ENCODE measurements around the gene PWWP2B.

The PWWP2B gene

GRCh38 chr10:132440791-132441565 is 44.0 kb downstream of the PWWP2B start:
- TF ChIP-seq MAX (IDR thresholded peaks at IDR 0.05): no peak
- no peak for TF ChIP-seq EP300 (IDR thresholded peaks at IDR 0.05; ENCODE audit: borderline replicate concordance)
- TF ChIP-seq YY1 (IDR thresholded peaks at IDR 0.05; ENCODE audit: low read depth): no peak
- TF ChIP-seq ZBTB7A (IDR thresholded peaks at IDR 0.05; ENCODE audit: low read depth): no peak
- TF ChIP-seq EGR1 (IDR thresholded peaks at IDR 0.05): no peak
- TF ChIP-seq TAF1 (IDR thresholded peaks at IDR 0.05; ENCODE audit: low read depth): no peak
- TF ChIP-seq TEAD4 (IDR thresholded peaks at IDR 0.05): no peak
- no peak for TF ChIP-seq TCF12 (IDR thresholded peaks at IDR 0.05; ENCODE audit: low read depth)
- no peak for TF ChIP-seq REST (IDR thresholded peaks at IDR 0.05; ENCODE audit: low read depth)
- TF ChIP-seq FOXM1 (IDR thresholded peaks at IDR 0.05; ENCODE audit: borderline replicate concordance, low read depth): no peak
- no peak for TF ChIP-seq CREB1 (IDR thresholded peaks at IDR 0.05; ENCODE audit: low read depth)
- TF ChIP-seq CEBPB (IDR thresholded peaks at IDR 0.05): no peak
- no peak for TF ChIP-seq NFIC (IDR thresholded peaks at IDR 0.05)
- TF ChIP-seq USF1 (IDR thresholded peaks at IDR 0.05): no peak

GRCh38 chr10:132441818-132442524 is 45.0 kb downstream of the PWWP2B start:
- TF ChIP-seq MAX (IDR thresholded peaks at IDR 0.05) (no peak), FOXM1 (IDR thresholded peaks at IDR 0.05; ENCODE audit: borderline replicate concordance, low read depth) (no peak), TAF1 (IDR thresholded peaks at IDR 0.05; ENCODE audit: low read depth) (no peak), EP300 (IDR thresholded peaks at IDR 0.05; ENCODE audit: borderline replicate concordance) (no peak), NFIC (IDR thresholded peaks at IDR 0.05) (no peak), ZBTB7A (IDR thresholded peaks at IDR 0.05; ENCODE audit: low read depth) (no peak), TEAD4 (IDR thresholded peaks at IDR 0.05) (no peak), REST (IDR thresholded peaks at IDR 0.05; ENCODE audit: low read depth) (no peak), YY1 (IDR thresholded peaks at IDR 0.05; ENCODE audit: low read depth) (no peak), TCF12 (IDR thresholded peaks at IDR 0.05; ENCODE audit: low read depth) (no peak), USF1 (IDR thresholded peaks at IDR 0.05) (no peak), RAD21 (IDR thresholded peaks at IDR 0.05; ENCODE audit: low read depth) (no peak), CEBPB (IDR thresholded peaks at IDR 0.05) (no peak), CREB1 (IDR thresholded peaks at IDR 0.05; ENCODE audit: low read depth) (no peak), EGR1 (IDR thresholded peaks at IDR 0.05) (no peak)

GRCh38 chr10:132442636-132443035 is 45.6 kb downstream of the PWWP2B start:
- no peak for TF ChIP-seq EGR1 (IDR thresholded peaks at IDR 0.05)
- no peak for TF ChIP-seq CREB1 (IDR thresholded peaks at IDR 0.05; ENCODE audit: low read depth)
- TF ChIP-seq NFIC (IDR thresholded peaks at IDR 0.05): no peak
- no peak for TF ChIP-seq MAX (IDR thresholded peaks at IDR 0.05)
- no peak for TF ChIP-seq USF1 (IDR thresholded peaks at IDR 0.05)
- no peak for TF ChIP-seq TAF1 (IDR thresholded peaks at IDR 0.05; ENCODE audit: low read depth)
- no peak for TF ChIP-seq RAD21 (IDR thresholded peaks at IDR 0.05; ENCODE audit: low read depth)
- no peak for TF ChIP-seq REST (IDR thresholded peaks at IDR 0.05; ENCODE audit: low read depth)
- TF ChIP-seq TCF12 (IDR thresholded peaks at IDR 0.05; ENCODE audit: low read depth): no peak
- no peak for TF ChIP-seq EP300 (IDR thresholded peaks at IDR 0.05; ENCODE audit: borderline replicate concordance)
- TF ChIP-seq YY1 (IDR thresholded peaks at IDR 0.05; ENCODE audit: low read depth): no peak
- no peak for TF ChIP-seq ZBTB7A (IDR thresholded peaks at IDR 0.05; ENCODE audit: low read depth)
- no peak for TF ChIP-seq TEAD4 (IDR thresholded peaks at IDR 0.05)
- TF ChIP-seq FOXM1 (IDR thresholded peaks at IDR 0.05; ENCODE audit: borderline replicate concordance, low read depth): no peak
- no peak for TF ChIP-seq CEBPB (IDR thresholded peaks at IDR 0.05)

Data from Ishikawa (cell line).